ENCODE measurements around the gene NUCB1. TPM values are rescaled to one million over a fixed set of nuclear protein-coding genes. Genes with fewer than 3 reads are reported as not detected.
A peak's percentile ranks its signal among the peaks of the same experiment; 100 is the strongest.

The NUCB1 gene
- total RNA-seq, 1 donor from 2014 or later: 167 TPM

DNA sequence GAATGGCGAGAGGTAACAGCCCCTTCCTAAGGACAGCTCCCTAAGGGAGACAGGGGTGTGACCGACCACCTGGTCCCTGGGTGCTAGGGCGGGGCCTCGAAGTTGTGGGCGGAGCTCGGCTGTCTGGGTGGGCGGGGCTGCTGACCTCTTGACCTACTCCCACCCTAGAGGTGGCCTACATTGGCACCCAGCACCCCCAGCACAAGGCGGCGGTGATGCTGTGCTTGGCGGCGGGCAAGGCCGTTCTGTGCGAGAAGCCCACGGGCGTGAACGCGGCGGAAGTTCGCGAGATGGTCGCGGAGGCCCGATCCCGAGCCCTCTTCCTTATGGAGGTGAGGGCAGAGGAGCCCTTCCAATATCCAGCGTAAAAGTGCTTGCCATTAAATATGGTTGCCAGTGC, 35.8 kb downstream of the NUCB1 start:
- DNase-seq: no peak

DNA sequence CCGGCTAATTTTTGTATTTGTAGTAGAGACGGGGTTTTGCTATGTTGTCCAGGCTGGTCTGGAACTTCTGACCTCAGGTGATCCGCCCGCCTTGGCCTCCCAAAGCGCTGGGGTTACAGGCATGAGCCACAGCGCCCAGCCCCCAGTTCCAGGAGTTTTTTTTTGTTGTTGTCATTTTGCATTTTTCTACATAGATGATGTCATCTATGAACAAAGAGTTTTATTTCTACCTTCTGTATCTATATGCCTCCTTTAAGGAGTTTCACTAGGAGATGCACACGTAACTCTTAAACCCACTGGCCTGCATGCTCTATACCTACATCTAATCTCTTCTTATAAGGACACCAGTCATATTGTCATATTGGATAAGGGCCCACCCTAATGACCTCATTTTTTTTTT, 38.1 kb downstream of the NUCB1 start:
- DNase-seq: no peak

DNA sequence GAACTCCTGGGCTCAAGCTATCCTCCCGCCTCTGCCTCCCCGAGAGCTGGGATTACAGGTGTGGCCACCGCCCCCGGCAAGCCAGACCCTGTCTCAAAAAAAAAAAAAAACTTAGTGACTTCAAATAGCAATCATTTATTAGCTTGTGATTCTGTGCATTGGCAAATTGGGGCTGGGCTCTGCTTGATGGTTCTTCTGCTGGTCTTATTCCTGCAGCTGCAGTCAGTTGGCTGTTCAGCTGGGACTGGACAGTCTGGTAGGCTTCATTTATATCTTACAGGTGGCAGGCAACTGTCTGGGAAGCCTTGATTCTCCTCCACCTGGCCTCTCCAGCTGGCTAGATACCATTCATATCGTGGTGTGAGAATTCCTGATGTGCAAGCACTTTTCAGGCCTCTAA, 40.8 kb downstream of the NUCB1 start:
- no peak for DNase-seq

DNA sequence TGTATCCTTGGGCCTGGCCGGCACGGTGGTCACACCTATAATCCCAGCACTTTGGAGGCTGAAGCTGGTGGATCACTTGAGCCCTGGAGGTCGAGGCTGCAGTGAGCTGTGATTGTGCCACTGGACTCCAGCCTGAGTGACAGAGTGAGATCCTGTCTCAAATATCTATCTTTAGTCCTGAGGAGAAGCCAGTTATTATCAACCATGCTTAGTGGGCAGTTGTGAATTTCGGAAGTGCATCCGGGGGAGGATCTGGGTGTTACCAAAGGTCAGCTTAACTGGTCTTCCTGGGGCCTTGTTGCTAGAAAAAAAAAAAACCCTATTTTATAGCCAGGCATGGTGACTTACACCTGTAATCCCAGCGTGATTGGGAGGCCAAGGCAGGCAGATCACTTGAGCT, 43.0 kb downstream of the NUCB1 start:
- no peak for DNase-seq

- DNase-seq: no peak
Measured at GRCh38 chr19:48945415-48945814, 45.3 kb downstream of the NUCB1 start.

DNA sequence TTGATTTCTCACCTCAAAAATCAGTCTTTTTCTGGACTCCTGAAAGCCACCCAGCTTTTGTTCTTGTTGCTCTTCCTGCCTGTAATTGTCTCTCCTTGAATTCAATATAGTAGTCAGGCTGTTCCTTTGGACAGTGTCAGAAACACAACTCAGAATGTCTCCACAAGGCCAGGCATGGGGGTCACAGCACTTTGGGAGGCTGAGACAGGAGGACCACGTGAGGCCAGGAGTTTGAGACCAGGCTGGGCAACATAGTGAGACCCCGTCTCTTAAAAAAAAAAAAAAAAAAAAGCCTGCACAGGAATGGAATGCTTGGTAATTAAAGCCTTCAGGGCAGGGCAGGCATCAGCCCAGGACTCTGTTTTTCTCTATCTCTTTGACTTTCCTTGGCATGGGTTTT, 45.7 kb downstream of the NUCB1 start:
- DNase-seq: no peak

- DNase-seq: no peak
Measured at GRCh38 chr19:48946463-48947257, 46.5 kb downstream of the NUCB1 start.

GRCh38 chr19:48947258-48947542, 47.1 kb downstream of the NUCB1 start:
- no peak for DNase-seq

GRCh38 chr19:48950159-48950558, 50.0 kb downstream of the NUCB1 start:
- DNase-seq: peak; percentile 59

DNA sequence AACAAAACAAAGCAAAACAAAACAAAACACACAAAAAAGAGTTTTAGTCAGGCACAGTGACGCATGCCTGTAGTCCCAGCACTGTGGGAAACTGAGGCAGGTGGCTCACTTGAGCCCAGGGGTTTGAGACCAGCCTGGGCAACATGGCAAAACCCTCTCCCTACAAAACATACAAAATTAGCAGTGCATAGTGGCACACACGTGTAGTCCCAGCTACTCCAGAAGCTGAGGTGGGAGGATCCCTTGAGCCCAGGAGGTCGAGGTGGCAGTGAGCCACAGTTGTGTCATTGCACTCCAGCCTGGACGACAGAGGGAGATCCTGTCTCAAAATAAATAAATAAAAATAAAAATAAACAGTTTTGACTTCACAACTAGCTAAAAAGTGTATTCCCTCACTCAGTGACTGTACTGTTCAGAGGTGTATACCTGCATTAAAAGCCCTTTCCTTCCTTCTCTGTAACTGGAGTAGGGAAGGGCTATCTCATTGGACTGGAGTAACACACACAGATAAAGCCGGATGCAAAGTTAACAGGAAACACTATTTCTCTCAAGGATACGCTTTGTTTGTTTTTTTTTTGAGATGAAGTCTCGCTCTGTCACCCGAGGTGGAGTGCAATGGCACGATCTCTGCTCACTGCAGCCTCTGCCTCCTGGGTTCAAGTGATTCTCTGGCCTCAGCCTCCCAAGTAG, 50.9 kb downstream of the NUCB1 start:
- DNase-seq: no peak

DNA sequence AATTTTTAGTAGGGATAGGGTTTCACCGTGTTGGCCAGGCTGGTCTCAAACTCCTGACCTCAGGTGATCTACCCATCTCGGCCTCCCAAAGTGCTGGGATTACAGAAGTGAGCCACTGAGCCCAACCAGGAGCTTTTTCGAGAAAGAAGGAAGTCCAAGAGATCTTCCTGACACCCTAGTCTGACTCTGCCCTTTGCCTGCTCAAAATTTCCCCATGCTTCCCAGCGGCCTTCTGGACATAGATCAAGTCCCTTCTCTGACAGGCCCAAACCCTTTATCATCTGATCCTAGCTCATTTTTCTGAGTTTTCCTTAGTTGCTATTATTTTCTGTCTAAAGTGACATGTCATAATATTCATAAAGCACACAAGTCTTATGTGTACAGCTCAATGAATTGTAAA, 53.0 kb downstream of the NUCB1 start:
- DNase-seq: no peak

GRCh38 chr19:48953990-48954594, 54.0 kb downstream of the NUCB1 start:
- DNase-seq: no peak

DNA sequence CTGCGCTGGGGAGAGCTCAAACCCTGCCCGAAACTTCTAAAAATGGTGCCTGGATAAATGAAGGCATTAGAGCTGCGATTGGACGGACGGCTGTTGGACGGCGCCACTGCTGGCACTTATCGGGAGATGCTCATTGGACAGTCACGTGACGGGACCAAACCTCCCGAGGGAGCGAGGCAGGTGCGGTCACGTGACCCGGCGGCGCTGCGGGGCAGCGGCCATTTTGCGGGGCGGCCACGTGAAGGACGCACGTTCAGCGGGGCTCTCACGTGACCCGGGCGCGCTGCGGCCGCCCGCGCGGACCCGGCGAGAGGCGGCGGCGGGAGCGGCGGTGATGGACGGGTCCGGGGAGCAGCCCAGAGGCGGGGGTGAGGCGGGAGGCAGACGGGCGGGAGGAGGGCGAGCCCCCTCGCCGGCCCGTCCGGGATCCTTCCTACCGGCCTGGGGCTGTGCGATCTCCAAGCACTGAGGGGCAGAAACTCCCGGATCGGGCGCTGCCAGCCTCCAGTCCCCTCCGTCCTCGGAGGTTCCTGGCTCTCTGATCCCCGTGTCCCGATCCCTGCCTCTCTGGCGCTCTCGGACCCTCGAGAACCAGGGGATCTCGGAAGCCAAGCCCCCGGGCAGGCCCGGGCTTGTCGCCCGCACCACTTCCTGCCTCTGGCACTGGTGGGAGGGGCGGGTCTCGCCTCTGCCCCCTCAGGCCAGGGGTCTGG, 54.6 kb downstream of the NUCB1 start, which contains the start of gene BAX:
Gene BAX, plus strand, starts transcription at position 281 of the 713 bp plus-strand sequence. Its CDS starts 54 bp downstream, at position 335.
- peak; percentile 99 for DNase-seq

DNA sequence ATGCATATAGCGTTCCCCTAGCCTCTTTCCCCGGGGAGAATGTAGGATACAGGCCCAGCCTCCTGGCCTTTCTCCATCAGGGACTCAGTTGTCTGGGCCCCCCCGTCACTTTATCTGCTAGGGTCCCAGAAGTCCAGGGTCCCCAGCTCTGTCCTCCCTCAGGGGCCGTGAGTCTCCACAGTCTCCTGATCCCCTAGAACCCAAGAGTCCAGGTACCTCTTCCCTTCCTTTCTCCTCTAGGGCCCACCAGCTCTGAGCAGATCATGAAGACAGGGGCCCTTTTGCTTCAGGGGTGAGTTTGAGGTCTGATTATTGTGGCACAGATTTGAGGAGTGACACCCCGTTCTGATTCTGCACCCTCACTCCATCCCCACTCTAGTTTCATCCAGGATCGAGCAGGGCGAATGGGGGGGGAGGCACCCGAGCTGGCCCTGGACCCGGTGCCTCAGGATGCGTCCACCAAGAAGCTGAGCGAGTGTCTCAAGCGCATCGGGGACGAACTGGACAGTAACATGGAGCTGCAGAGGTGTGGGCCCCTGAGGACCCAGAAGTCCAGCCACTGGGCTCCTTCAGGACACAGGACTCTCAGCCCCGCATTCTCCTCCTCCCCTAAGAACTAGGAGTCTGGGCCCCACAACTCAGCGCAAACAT, 55.3 kb downstream of the NUCB1 start:
- DNase-seq: no peak

- no peak for DNase-seq
Measured at GRCh38 chr19:48958006-48958405, 57.9 kb downstream of the NUCB1 start.

DNA sequence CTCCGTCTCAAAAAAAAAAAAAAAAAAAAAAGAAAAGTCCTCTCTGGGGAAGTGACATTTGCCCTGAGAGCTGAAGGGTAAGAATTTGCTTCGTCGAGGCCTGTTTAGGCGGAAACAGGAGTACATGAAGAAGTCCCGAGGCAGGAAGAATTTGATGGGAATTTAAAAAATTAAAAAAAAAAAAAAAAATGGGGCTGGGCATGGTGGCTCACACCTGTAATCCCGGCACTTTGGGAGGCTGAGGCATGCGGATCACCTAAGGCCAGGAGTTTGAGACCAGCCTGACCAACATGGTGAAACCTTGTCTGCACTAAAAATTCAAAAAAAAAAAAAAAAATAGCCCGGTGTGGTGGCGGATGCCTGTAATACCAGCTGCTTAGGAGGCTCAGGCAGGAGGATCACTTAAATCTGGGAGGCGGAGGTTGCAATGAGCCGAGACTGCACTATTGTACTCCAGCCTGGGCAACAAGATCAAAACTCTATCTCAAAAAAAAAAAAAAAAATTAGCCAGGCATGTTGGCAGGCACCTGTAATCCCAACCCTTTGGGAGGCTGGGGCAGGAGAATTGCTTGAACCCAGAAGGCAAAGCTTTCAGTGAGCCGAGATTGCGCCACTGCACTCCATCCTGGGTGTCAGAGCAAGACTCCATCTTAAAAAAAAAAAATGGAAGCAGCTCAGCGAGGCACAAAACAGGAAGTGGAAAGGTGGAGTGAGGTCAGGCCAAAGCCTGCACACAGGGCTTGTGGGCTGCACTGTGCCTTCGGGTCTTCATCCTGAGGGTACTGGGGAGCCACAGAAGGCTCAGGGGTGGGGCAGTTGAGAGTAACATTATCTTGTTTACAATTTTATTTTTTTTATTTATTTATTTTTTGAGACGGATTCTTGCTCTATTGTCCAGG, 59.5 kb downstream of the NUCB1 start:
- no peak for DNase-seq

- no peak for DNase-seq
Measured at GRCh38 chr19:48961051-48961649, 61.0 kb downstream of the NUCB1 start.

GRCh38 chr19:48961673-48962028, 61.5 kb downstream of the NUCB1 start:
- DNase-seq: no peak

GRCh38 chr19:48962029-48962848, 62.1 kb downstream of the NUCB1 start:
- peak; percentile 25 for DNase-seq

GRCh38 chr19:48962849-48963165, 62.7 kb downstream of the NUCB1 start:
- DNase-seq: no peak

All from dermis blood vessel endothelial cell (primary cell).